ENCODE measurements around the gene PIP5K1C. TPM values are rescaled to one million over a fixed set of nuclear protein-coding genes. Genes with fewer than 3 reads are reported as not detected.

PIP5K1C gene
- total RNA-seq, 4 donors from 2014 or later, result 12.0 to 25.3 (median 15.2) TPM

GRCh38 chr19:3646336-3647092 lies 53.8 kb downstream of the PIP5K1C start:
- Histone ChIP-seq H3K36me3 (peaks cover 6 to 91% (median 6%) of the 10 kb centered on the region in 3 donors), H3K27me3 (no peaks in the 10 kb centered on the region), H3K9me3 (no peaks in the 10 kb centered on the region), H3K27ac (no peak overlapping the region), H3K4me3 (no peak overlapping the region), H3K4me1 (peaks cover 0 to 9% (median 4%) of the 10 kb centered on the region in 3 donors)
- intact Hi-C loops (cut with DNase I), result no loop called here
- no peak for DNase-seq
- 86 to 87% methylated on average over 2 to 19 of the region's 23 CpGs for WGBS, 2 donors
- TF ChIP-seq, protein P1, sequence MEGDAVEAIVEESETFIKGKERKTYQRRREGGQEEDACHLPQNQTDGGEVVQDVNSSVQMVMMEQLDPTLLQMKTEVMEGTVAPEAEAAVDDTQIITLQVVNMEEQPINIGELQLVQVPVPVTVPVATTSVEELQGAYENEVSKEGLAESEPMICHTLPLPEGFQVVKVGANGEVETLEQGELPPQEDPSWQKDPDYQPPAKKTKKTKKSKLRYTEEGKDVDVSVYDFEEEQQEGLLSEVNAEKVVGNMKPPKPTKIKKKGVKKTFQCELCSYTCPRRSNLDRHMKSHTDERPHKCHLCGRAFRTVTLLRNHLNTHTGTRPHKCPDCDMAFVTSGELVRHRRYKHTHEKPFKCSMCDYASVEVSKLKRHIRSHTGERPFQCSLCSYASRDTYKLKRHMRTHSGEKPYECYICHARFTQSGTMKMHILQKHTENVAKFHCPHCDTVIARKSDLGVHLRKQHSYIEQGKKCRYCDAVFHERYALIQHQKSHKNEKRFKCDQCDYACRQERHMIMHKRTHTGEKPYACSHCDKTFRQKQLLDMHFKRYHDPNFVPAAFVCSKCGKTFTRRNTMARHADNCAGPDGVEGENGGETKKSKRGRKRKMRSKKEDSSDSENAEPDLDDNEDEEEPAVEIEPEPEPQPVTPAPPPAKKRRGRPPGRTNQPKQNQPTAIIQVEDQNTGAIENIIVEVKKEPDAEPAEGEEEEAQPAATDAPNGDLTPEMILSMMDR (IDR thresholded peaks at IDR 0.05), result no peak
- no peak for TF ChIP-seq POLR2A (IDR thresholded peaks at IDR 0.05)

DNA sequence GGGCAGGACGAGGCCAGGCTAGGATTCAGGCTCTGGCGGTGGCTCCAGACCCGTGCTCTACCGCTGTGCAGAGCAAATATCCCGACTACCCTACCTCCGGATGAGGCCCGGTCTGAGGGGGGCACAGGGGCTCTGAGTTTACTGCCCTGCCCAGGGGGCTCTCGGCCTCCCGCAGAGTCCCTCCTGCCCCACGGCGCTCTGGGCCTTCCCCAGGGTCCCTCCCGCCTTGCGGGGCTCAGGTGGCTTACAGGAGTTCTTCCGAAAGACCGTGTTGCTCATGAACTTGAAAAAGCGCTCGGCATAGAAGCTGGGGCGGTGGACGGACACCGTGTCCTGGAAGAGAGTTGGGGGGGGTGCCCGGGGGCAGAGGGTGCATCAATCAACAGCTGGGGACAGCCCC lies 54.5 kb downstream of the PIP5K1C start:
- intact Hi-C loops (cut with DNase I), result no loop called here
- Histone ChIP-seq H3K27me3 (no peaks in the 10 kb centered on the region), H3K9me3 (no peaks in the 10 kb centered on the region), H3K4me3 (no peak overlapping the region), H3K4me1 (peaks cover 0 to 9% (median 4%) of the 10 kb centered on the region in 3 donors), H3K36me3 (peaks cover 0 to 91% (median 4%) of the 10 kb centered on the region in 3 donors), H3K27ac (no peak overlapping the region)
- WGBS, 2 donors, result 86% methylated on average over 9 of the region's 21 CpGs; no CpG with 5 or more reads in 1 of the 2 donors
- TF ChIP-seq, protein P1 (IDR thresholded peaks at IDR 0.05), result no peak
- no peak for TF ChIP-seq POLR2A (IDR thresholded peaks at IDR 0.05)
- no peak for DNase-seq

DNA sequence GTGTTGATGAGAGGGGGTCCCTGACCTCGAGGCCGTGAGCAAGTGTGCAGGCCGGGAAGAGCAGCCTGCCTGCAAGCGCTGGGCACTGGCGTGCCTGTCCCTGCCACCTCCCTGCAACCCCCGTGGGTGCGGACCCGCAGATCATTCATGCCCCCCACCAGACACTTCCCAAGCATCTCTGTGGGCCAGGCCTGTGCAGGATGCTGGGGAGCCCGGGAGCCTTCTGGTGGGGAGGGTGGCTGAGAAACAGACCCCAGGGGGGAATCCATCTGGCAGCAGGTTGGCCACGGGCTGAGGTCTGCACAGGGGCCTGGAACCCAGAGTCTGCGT lies 55.2 kb downstream of the PIP5K1C start:
- peaks cover 0 to 91% (median 4%) of the 10 kb centered on the region in 3 donors for H3K36me3 ChIP-seq

GRCh38 chr19:3644351-3645066 lies 55.8 kb downstream of the PIP5K1C start:
- TF ChIP-seq, protein P1 (IDR thresholded peaks at IDR 0.05), result no peak
- no peak for TF ChIP-seq POLR2A (IDR thresholded peaks at IDR 0.05)
- intact Hi-C loops (cut with DNase I), result no loop called here
- no peak overlapping the region for H3K4me3 ChIP-seq
- WGBS, 2 donors, result 58% methylated on average over 6 of the region's 19 CpGs; no CpG with 5 or more reads in 1 of the 2 donors
- H3K9me3 ChIP-seq, result no peaks in the 10 kb centered on the region
- H3K27me3 ChIP-seq, result no peaks in the 10 kb centered on the region
- no peak for DNase-seq
- peaks cover 0 to 9% (median 4%) of the 10 kb centered on the region in 3 donors for H3K4me1 ChIP-seq
- peaks cover 0 to 93% (median 4%) of the 10 kb centered on the region in 3 donors for H3K36me3 ChIP-seq
- H3K27ac ChIP-seq, result no peak overlapping the region

More for the DNA sequence above, 55.2 kb downstream of the PIP5K1C start:
- Histone ChIP-seq H3K27me3 (no peaks in the 10 kb centered on the region), H3K4me1 (peaks cover 0 to 9% (median 4%) of the 10 kb centered on the region in 3 donors), H3K4me3 (no peak overlapping the region), H3K27ac (no peak overlapping the region), H3K9me3 (no peaks in the 10 kb centered on the region)
- intact Hi-C loops (cut with DNase I), result no loop called here
- TF ChIP-seq, protein P1 (IDR thresholded peaks at IDR 0.05), result no peak
- no peak for TF ChIP-seq POLR2A (IDR thresholded peaks at IDR 0.05)
- no peak for DNase-seq
- no CpG with 5 or more reads among the region's 11 CpGs for WGBS, 2 donors

Measured in esophagus squamous epithelium (tissue), 5 donors.